22Rv1 (cell line): ENCODE measurements around the gene KLHL2.

Experiments used
- ZFX ChIP-seq: fragments of 450-650 bp; IDR thresholded peaks from 2 replicates; pipeline ENCODE4 v1.6.1; 2017; ENCODE audit warnings: antibody characterized with exemption, borderline replicate concordance
- TF ChIP-seq, protein P1 (sequence below): fragments of 450-650 bp; IDR thresholded peaks from 2 replicates; pipeline ENCODE4 v1.5.1; 2017; ENCODE audit warnings: mild to moderate bottlenecking

GRCh38 chr4:165294907-165295306 lies 87.5 kb downstream of the KLHL2 start:
- TF ChIP-seq, protein P1, sequence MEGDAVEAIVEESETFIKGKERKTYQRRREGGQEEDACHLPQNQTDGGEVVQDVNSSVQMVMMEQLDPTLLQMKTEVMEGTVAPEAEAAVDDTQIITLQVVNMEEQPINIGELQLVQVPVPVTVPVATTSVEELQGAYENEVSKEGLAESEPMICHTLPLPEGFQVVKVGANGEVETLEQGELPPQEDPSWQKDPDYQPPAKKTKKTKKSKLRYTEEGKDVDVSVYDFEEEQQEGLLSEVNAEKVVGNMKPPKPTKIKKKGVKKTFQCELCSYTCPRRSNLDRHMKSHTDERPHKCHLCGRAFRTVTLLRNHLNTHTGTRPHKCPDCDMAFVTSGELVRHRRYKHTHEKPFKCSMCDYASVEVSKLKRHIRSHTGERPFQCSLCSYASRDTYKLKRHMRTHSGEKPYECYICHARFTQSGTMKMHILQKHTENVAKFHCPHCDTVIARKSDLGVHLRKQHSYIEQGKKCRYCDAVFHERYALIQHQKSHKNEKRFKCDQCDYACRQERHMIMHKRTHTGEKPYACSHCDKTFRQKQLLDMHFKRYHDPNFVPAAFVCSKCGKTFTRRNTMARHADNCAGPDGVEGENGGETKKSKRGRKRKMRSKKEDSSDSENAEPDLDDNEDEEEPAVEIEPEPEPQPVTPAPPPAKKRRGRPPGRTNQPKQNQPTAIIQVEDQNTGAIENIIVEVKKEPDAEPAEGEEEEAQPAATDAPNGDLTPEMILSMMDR: no peak
- TF ChIP-seq ZFX: no peak
